ENCODE results near the gene COL25A1. TPM values are rescaled to one million over a fixed set of nuclear protein-coding genes. Genes with fewer than 3 reads are reported as not detected.

The COL25A1 gene
- total RNA-seq, 1 experiment from 2014 or later = not detected

DNA sequence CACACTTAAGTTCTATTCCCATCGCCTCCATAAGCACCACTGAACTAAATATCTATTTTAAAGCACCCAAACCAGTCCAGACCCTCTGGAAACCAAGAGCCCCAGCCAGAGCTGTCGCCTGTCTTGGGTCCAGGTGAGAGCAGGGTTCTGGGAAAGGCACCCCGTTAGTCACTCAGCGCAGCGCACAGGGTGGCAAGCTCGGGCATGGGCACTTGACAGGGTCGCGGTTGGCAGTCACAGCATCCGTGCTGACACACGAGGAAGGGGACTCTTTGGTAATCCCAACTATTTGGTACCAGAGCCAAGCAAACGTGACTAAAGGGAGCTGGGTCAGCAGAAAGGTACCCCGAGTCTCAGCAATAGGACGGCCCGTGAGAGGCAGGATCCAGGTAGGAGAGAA, 515.4 kb downstream of the COL25A1 start:
- Histone ChIP-seq H3K9me3 (ENCODE audit: control insufficient read depth in 1 of 2, insufficient read depth in 1 of 2, low read depth in 1 of 2, low read length in 2 of 2) (no peaks in the 10 kb centered on the region), H3K4me3 (replicated peaks in 1 of 2; ENCODE audit: low read depth in 1 of 2, low read length in 2 of 2) (no peak overlapping the region), H3K4me1 (ENCODE audit: control insufficient read depth in 1 of 2, insufficient read depth in 2 of 2, low read length in 2 of 2) (no peaks in the 10 kb centered on the region), H3K36me3 (ENCODE audit: control insufficient read depth in 1 of 2, insufficient read depth in 2 of 2, low read length in 2 of 2) (no peaks in the 10 kb centered on the region), H3K4me2 (ENCODE audit: low read length) (no peak overlapping the region), H3K27me3 (ENCODE audit: insufficient read depth, low read length) (no peaks in the 10 kb centered on the region), H4K20me1 (ENCODE audit: insufficient read depth) (no peaks in the 10 kb centered on the region), H2AFZ (ENCODE audit: low read depth, low read length, poor library complexity, severe bottlenecking) (no peak overlapping the region), H3K9me2 (ENCODE audit: insufficient read depth) (no peaks in the 10 kb centered on the region), H3K9ac (ENCODE audit: low read length) (no peak overlapping the region), H3K27ac (ENCODE audit: low read depth, low read length) (no peak overlapping the region), H3K79me2 (ENCODE audit: insufficient read depth, low read length) (no peaks in the 10 kb centered on the region)
- no peak for TF ChIP-seq EZH2 (IDR thresholded peaks at IDR 0.05)
- no peak for TF ChIP-seq ELF1 (IDR thresholded peaks at IDR 0.05; ENCODE audit: borderline replicate concordance, low read depth)
- no peak for TF ChIP-seq POLR2AphosphoS5 (IDR thresholded peaks at IDR 0.05; ENCODE audit: low read depth, low read length)
- TF ChIP-seq YY1 (IDR thresholded peaks at IDR 0.05; ENCODE audit: extremely low read depth, insufficient replicate concordance, low read depth, low read length) = no peak
- TF ChIP-seq ZFX (IDR thresholded peaks at IDR 0.05) = no peak
- ChIA-PET RAD21 (ENCODE audit: low non-redundant PET in 1 of 2, low total read pairs in 2 of 2, uncharacterized antibody in 2 of 2, unreplicated experiment in 2 of 2) (no interaction called here), CTCF (no interaction called here), POLR2A (no interaction called here)
- no peak for DNase-seq (ENCODE audit: low read depth, low spot score)
- no peak for ATAC-seq
- intact Hi-C loops (cut with micrococcal nuclease) = no loop called here
- no TSS peak for BruUV-seq (replicated peaks)

DNA sequence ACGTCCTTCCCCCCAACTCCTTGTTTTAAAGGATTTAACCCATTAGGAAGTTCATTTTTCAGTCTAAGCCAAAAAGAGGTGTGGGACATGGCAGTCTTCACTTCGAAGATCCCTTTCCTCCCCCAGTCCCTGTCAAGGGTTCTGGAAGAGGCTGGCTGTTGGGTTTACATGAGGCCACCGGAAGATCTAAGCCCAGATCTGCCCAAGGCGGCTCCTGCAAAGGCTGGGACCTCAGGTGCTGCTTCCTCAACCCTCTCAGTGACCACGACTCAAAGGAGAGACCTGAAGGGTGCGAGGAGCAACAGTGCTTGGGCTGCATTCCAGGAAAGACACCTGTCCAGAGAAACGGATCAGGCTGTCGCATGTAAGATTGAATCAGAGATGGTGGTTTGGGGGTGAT, 516.1 kb downstream of the COL25A1 start:
- DNase-seq (ENCODE audit: low read depth, low spot score) = no peak
- intact Hi-C loops (cut with micrococcal nuclease) = no loop called here
- H3K9me2 ChIP-seq (ENCODE audit: insufficient read depth) = no peaks in the 10 kb centered on the region
- CTCF ChIA-PET = interaction anchor here (1.1 kb wide), 1 partner anchor 32 kb away, joined by 3 read pairs; no protein-coding TSS in a partner anchor
- BruUV-seq (replicated peaks) = no TSS peak
- no peak for ATAC-seq
- no peak overlapping the region for H2AFZ ChIP-seq (ENCODE audit: low read depth, low read length, poor library complexity, severe bottlenecking)
- no peaks in the 10 kb centered on the region for H3K36me3 ChIP-seq (ENCODE audit: control insufficient read depth in 1 of 2, insufficient read depth in 2 of 2, low read length in 2 of 2)
- H3K79me2 ChIP-seq (ENCODE audit: insufficient read depth, low read length) = no peaks in the 10 kb centered on the region
- RAD21 ChIA-PET (ENCODE audit: low non-redundant PET in 1 of 2, low total read pairs in 2 of 2, uncharacterized antibody in 2 of 2, unreplicated experiment in 2 of 2) = no interaction called here
- H4K20me1 ChIP-seq (ENCODE audit: insufficient read depth) = no peaks in the 10 kb centered on the region
- POLR2A ChIA-PET = no interaction called here
- no peak overlapping the region for H3K4me2 ChIP-seq (ENCODE audit: low read length)
- H3K4me3 ChIP-seq (replicated peaks in 1 of 2; ENCODE audit: low read depth in 1 of 2, low read length in 2 of 2) = no peak overlapping the region
- H3K4me1 ChIP-seq (ENCODE audit: control insufficient read depth in 1 of 2, insufficient read depth in 2 of 2, low read length in 2 of 2) = no peaks in the 10 kb centered on the region
- H3K9ac ChIP-seq (ENCODE audit: low read length) = no peak overlapping the region
- H3K27ac ChIP-seq (ENCODE audit: low read depth, low read length) = no peak overlapping the region
- H3K9me3 ChIP-seq (ENCODE audit: control insufficient read depth in 1 of 2, insufficient read depth in 1 of 2, low read depth in 1 of 2, low read length in 2 of 2) = no peaks in the 10 kb centered on the region
- no peaks in the 10 kb centered on the region for H3K27me3 ChIP-seq (ENCODE audit: insufficient read depth, low read length)
- TF ChIP-seq ZNF274 (IDR thresholded peaks at IDR 0.05; ENCODE audit: low read depth, low read length) (no peak), EGR1 (IDR thresholded peaks at IDR 0.05; ENCODE audit: low read depth) (no peak), FOSL1 (IDR thresholded peaks at IDR 0.05; ENCODE audit: low read depth) (no peak), EZH2phosphoT487 (IDR thresholded peaks at IDR 0.05; ENCODE audit: borderline replicate concordance) (no peak), ELF1 (IDR thresholded peaks at IDR 0.05; ENCODE audit: borderline replicate concordance, low read depth) (no peak), SP1 (IDR thresholded peaks at IDR 0.05; ENCODE audit: low read depth) (no peak), RAD21 (IDR thresholded peaks at IDR 0.05; ENCODE audit: low read depth) (no peak)
- TF ChIP-seq, protein P1, sequence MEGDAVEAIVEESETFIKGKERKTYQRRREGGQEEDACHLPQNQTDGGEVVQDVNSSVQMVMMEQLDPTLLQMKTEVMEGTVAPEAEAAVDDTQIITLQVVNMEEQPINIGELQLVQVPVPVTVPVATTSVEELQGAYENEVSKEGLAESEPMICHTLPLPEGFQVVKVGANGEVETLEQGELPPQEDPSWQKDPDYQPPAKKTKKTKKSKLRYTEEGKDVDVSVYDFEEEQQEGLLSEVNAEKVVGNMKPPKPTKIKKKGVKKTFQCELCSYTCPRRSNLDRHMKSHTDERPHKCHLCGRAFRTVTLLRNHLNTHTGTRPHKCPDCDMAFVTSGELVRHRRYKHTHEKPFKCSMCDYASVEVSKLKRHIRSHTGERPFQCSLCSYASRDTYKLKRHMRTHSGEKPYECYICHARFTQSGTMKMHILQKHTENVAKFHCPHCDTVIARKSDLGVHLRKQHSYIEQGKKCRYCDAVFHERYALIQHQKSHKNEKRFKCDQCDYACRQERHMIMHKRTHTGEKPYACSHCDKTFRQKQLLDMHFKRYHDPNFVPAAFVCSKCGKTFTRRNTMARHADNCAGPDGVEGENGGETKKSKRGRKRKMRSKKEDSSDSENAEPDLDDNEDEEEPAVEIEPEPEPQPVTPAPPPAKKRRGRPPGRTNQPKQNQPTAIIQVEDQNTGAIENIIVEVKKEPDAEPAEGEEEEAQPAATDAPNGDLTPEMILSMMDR (IDR thresholded peaks at IDR 0.05 in 2 of 3, conservative IDR thresholded peaks at IDR 0.05 in 1 of 3; ENCODE audit: borderline replicate concordance in 1 of 3, insufficient read depth in 1 of 3, low read depth in 2 of 3, low read length in 2 of 3) = no peak
- TF ChIP-seq, protein P2, sequence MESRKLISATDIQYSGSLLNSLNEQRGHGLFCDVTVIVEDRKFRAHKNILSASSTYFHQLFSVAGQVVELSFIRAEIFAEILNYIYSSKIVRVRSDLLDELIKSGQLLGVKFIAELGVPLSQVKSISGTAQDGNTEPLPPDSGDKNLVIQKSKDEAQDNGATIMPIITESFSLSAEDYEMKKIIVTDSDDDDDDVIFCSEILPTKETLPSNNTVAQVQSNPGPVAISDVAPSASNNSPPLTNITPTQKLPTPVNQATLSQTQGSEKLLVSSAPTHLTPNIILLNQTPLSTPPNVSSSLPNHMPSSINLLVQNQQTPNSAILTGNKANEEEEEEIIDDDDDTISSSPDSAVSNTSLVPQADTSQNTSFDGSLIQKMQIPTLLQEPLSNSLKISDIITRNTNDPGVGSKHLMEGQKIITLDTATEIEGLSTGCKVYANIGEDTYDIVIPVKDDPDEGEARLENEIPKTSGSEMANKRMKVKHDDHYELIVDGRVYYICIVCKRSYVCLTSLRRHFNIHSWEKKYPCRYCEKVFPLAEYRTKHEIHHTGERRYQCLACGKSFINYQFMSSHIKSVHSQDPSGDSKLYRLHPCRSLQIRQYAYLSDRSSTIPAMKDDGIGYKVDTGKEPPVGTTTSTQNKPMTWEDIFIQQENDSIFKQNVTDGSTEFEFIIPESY (IDR thresholded peaks at IDR 0.05; ENCODE audit: extremely low read depth, insufficient replicate concordance, low read length) = no peak
- TF ChIP-seq, protein P3, sequence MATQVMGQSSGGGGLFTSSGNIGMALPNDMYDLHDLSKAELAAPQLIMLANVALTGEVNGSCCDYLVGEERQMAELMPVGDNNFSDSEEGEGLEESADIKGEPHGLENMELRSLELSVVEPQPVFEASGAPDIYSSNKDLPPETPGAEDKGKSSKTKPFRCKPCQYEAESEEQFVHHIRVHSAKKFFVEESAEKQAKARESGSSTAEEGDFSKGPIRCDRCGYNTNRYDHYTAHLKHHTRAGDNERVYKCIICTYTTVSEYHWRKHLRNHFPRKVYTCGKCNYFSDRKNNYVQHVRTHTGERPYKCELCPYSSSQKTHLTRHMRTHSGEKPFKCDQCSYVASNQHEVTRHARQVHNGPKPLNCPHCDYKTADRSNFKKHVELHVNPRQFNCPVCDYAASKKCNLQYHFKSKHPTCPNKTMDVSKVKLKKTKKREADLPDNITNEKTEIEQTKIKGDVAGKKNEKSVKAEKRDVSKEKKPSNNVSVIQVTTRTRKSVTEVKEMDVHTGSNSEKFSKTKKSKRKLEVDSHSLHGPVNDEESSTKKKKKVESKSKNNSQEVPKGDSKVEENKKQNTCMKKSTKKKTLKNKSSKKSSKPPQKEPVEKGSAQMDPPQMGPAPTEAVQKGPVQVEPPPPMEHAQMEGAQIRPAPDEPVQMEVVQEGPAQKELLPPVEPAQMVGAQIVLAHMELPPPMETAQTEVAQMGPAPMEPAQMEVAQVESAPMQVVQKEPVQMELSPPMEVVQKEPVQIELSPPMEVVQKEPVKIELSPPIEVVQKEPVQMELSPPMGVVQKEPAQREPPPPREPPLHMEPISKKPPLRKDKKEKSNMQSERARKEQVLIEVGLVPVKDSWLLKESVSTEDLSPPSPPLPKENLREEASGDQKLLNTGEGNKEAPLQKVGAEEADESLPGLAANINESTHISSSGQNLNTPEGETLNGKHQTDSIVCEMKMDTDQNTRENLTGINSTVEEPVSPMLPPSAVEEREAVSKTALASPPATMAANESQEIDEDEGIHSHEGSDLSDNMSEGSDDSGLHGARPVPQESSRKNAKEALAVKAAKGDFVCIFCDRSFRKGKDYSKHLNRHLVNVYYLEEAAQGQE (IDR thresholded peaks at IDR 0.05; ENCODE audit: low read depth) = no peak
